Heart left ventricle (tissue), 13 donors: ENCODE measurements around the gene TMEM30B.

ENCODE experiments used
- POLR2A ChIP-seq, 2 donors: fragments of 450-650 bp; IDR thresholded peaks; one replicate each; pipeline ENCODE4 v1.6.1; 2017; ENCODE audit warnings: antibody characterized with exemption in 2 of 2, mild to moderate bottlenecking in 2 of 2, moderate library complexity in 2 of 2
- TF ChIP-seq, protein P1 (sequence below), 12 donors: fragments of 200-600 bp; sonication (generic) in 4 of 12; IDR thresholded peaks; one replicate each; pipeline versions ENCODE4 v1.5.0 to v1.8.0; 2018 to 2022; ENCODE audit warnings: antibody characterized with exemption in 12 of 12, mild to moderate bottlenecking in 5 of 12
- donor health status: ischemic (EF 13 %, LVEDD 7.1; RV severe dilation, severe dysfunction).
- donor health status: DM: no; HTN: yes; CAD: no.
- donor health status: DM: no; HTN: no; CAD: no.
- donor health status: ischemic (EF 25% LVEDD 6.9; RV normal size, moderate dysfunction).
- donor health status: ischemic (EF 25% LVEDD 5.7; RV mildly dilated, moderate dysfunction).
- donor health status: ischemic (EF 35%, LVEDD 5.7; RV mildly dilated, moderate dysfunction).
- donor health status: nonischemic (EF 11% LVEDD 7.7; RV severe dilation, severe dysfunction).
- donor health status: DM: yes; HTN: yes; CAD: no.
- donor health status: PGD.
- donor health status: ischemic (EF 29% LVEDD 5.4; RV normal size, mild dysfunction).
- donor health status: nonischemic (EF 23%, LVEDD 6.1; RV moderate dilation, normal function).

- TF ChIP-seq, protein P1, sequence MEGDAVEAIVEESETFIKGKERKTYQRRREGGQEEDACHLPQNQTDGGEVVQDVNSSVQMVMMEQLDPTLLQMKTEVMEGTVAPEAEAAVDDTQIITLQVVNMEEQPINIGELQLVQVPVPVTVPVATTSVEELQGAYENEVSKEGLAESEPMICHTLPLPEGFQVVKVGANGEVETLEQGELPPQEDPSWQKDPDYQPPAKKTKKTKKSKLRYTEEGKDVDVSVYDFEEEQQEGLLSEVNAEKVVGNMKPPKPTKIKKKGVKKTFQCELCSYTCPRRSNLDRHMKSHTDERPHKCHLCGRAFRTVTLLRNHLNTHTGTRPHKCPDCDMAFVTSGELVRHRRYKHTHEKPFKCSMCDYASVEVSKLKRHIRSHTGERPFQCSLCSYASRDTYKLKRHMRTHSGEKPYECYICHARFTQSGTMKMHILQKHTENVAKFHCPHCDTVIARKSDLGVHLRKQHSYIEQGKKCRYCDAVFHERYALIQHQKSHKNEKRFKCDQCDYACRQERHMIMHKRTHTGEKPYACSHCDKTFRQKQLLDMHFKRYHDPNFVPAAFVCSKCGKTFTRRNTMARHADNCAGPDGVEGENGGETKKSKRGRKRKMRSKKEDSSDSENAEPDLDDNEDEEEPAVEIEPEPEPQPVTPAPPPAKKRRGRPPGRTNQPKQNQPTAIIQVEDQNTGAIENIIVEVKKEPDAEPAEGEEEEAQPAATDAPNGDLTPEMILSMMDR (IDR thresholded peaks at IDR 0.05), result no peak
- TF ChIP-seq POLR2A (IDR thresholded peaks at IDR 0.05), result no peak
These were observed 41.7 kb upstream of the TMEM30B start for GRCh38 chr14:61322799-61323290.
